NT2/D1 (cell line): ENCODE measurements around the gene AKIP1.

Experiments
- YY1 ChIP-seq: IDR thresholded peaks from 2 replicates; pipeline ENCODE4 v1.6.1; 2011; ENCODE audit not compliant: insufficient read length, insufficient read depth
- ZNF274 ChIP-seq: IDR thresholded peaks from 2 replicates; pipeline ENCODE4 v1.6.1; 2011; ENCODE audit warnings: mild to moderate bottlenecking, low read depth, low read length

DNA sequence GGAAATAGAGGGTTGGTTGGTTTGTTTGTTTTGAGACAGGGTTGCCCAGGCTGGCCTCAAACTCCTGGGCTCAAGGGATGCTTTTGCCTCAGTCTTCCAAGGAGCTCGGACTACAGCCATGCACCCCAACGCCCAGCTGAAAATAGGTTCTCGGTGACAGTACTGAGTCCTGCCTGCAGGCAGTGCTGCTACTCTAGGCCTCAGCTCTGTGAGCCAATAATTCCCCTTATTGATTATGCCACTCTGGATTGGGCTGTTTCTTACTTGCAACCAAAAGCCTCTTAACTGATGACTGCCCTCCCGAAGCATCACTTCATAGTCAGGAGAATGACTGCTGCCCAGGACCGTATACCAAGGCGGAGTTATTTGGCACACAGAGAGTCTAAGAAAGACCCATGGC, 22.9 kb downstream of the AKIP1 start:
- TF ChIP-seq ZNF274 (no peak), YY1 (no peak)
